Prostate gland (tissue), 2 donors: ENCODE measurements around the gene AHNAK. TPM values are rescaled to one million over a fixed set of nuclear protein-coding genes. Genes with fewer than 3 reads are reported as not detected.

Source experiments
- DNase-seq: peaks from one replicate; pipeline ENCODE4 v3.0.0-alpha.2; 2019; ENCODE audit warnings: low spot score
- H3K27ac ChIP-seq, 2 donors: fragments of 200-600 bp; sonication (generic); 2 replicates each; pipeline ENCODE4 v1.5.1; 2017 to 2019
- H3K27me3 ChIP-seq: fragments of 200-600 bp; sonication (generic); replicated peaks from 2 replicates; pipeline ENCODE4 v1.5.1; 2019; ENCODE audit not compliant: insufficient read depth
- H3K36me3 ChIP-seq, 2 donors: fragments of 200-600 bp; sonication (generic); 1 replicate in 1 of 2; 2 replicates in 1 of 2; pipeline versions ENCODE4 v1.5.1 to v1.8.1; 2017 to 2019
- H3K4me1 ChIP-seq: fragments of 200-600 bp; sonication (generic); replicated peaks from 2 replicates; pipeline ENCODE4 v1.5.1; 2019
- H3K4me3 ChIP-seq, 2 donors: fragments of 200-600 bp; sonication (generic); 2 replicates each; pipeline ENCODE4 v1.5.1; 2017 to 2019
- H3K9me3 ChIP-seq: fragments of 200-600 bp; sonication (generic); 2 replicates; pipeline ENCODE4 v1.5.1; 2017
- POLR2A ChIP-seq: fragments of 450-650 bp; IDR thresholded peaks from one replicate; pipeline ENCODE4 v1.6.1; 2016; ENCODE audit warnings: antibody characterized with exemption, mild to moderate bottlenecking
- POLR2AphosphoS5 ChIP-seq: sonication (generic); formaldehyde crosslinking; IDR thresholded peaks from one replicate; pipeline ENCODE4 v1.6.1; 2017; ENCODE audit warnings: antibody characterized with exemption
- WGBS: methylation state at CpG from one replicate; pipeline ENCODE4 v1.1.5; 2018; 5-methylcytosine and 5-hydroxymethylcytosine counted together
- intact Hi-C: fragments of 100-400 bp; cut with DNase I; formaldehyde crosslinking; loops from one replicate; pipeline ENCODE4 v1.14.2; 2022
- total RNA-seq, 2 donors: library from RNA; depleted of rRNA; stranded (reverse); fragments of >200 nt; gene quantifications; one replicate each; pipeline ENCODE4 v1.1.0, GENCODE V29; 2016
- TF ChIP-seq, protein P1 (sequence below), 4 experiments: fragments of 200-600 bp in 2 of 4; fragments of 450-650 bp in 2 of 4; sonication (generic) in 2 of 4; IDR thresholded peaks; 1 replicate in 3 of 4; 2 replicates in 1 of 4; pipeline ENCODE4 v1.5.1; 2016 to 2019; ENCODE audit warnings: antibody characterized with exemption in 4 of 4, mild to moderate bottlenecking in 2 of 4, moderate library complexity in 2 of 4

The AHNAK gene
- total RNA-seq, 2 donors from 2014 or later = 367 to 434 TPM

DNA sequence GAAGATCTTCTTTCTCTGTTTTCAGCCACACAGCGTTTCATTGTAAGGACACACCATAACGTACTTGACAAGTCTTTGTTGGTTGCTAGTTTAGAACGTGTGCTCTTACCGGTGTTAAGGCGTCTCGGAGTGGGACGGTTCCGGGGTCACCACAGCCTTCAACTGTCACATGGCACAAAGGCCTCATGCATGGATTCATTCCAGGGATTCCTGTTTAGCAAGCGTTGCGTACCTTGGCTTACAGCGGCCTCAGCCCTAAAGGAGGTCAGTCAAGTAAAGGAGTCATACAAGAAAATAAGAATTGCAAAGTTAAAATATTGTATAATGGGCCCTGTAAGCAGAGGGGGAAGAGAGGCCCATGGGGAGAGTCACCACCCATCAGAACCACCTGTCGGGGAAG lies 130.0 kb downstream of the AHNAK start:
- DNase-seq = no peak
- intact Hi-C loops = no loop called here
- Histone ChIP-seq H3K27ac (no peak overlapping the region), H3K9me3 (no peaks in the 10 kb centered on the region), H3K4me1 (no peaks in the 10 kb centered on the region), H3K4me3 (no peak overlapping the region), H3K27me3 (no peaks in the 10 kb centered on the region), H3K36me3 (no peaks in the 10 kb centered on the region)
- WGBS = 84% methylated on average over 12 of the region's 12 CpGs
- no peak for TF ChIP-seq POLR2AphosphoS5
- no peak for TF ChIP-seq POLR2A
- TF ChIP-seq, protein P1, sequence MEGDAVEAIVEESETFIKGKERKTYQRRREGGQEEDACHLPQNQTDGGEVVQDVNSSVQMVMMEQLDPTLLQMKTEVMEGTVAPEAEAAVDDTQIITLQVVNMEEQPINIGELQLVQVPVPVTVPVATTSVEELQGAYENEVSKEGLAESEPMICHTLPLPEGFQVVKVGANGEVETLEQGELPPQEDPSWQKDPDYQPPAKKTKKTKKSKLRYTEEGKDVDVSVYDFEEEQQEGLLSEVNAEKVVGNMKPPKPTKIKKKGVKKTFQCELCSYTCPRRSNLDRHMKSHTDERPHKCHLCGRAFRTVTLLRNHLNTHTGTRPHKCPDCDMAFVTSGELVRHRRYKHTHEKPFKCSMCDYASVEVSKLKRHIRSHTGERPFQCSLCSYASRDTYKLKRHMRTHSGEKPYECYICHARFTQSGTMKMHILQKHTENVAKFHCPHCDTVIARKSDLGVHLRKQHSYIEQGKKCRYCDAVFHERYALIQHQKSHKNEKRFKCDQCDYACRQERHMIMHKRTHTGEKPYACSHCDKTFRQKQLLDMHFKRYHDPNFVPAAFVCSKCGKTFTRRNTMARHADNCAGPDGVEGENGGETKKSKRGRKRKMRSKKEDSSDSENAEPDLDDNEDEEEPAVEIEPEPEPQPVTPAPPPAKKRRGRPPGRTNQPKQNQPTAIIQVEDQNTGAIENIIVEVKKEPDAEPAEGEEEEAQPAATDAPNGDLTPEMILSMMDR (IDR thresholded peaks at IDR 0.05) = no peak

GRCh38 chr11:62413060-62413696 lies 133.4 kb downstream of the AHNAK start:
- intact Hi-C loops = no loop called here
- 64% methylated on average over 8 of the region's 8 CpGs for WGBS
- H3K27ac ChIP-seq = no peak overlapping the region

GRCh38 chr11:62411524-62411923 lies 135.1 kb downstream of the AHNAK start:
- 70% methylated on average over 5 of the region's 5 CpGs for WGBS
- no peak overlapping the region for H3K4me3 ChIP-seq
- no peak overlapping the region for H3K27ac ChIP-seq
- H3K36me3 ChIP-seq = no peaks in the 10 kb centered on the region
- no peak for DNase-seq
- no peaks in the 10 kb centered on the region for H3K4me1 ChIP-seq
- TF ChIP-seq POLR2A = no peak
- TF ChIP-seq, protein P1 (IDR thresholded peaks at IDR 0.05) = no peak
- no peak for TF ChIP-seq POLR2AphosphoS5
- intact Hi-C loops = no loop called here
- no peaks in the 10 kb centered on the region for H3K9me3 ChIP-seq
- no peaks in the 10 kb centered on the region for H3K27me3 ChIP-seq

More at GRCh38 chr11:62413060-62413696, 133.4 kb downstream of the AHNAK start:
- H3K9me3 ChIP-seq = no peaks in the 10 kb centered on the region
- TF ChIP-seq POLR2A (no peak), POLR2AphosphoS5 (no peak)
- TF ChIP-seq, protein P1 (IDR thresholded peaks at IDR 0.05) = no peak
- H3K27me3 ChIP-seq = no peaks in the 10 kb centered on the region
- no peak overlapping the region for H3K4me3 ChIP-seq
- no peak for DNase-seq
- no peaks in the 10 kb centered on the region for H3K36me3 ChIP-seq
- no peaks in the 10 kb centered on the region for H3K4me1 ChIP-seq

DNA sequence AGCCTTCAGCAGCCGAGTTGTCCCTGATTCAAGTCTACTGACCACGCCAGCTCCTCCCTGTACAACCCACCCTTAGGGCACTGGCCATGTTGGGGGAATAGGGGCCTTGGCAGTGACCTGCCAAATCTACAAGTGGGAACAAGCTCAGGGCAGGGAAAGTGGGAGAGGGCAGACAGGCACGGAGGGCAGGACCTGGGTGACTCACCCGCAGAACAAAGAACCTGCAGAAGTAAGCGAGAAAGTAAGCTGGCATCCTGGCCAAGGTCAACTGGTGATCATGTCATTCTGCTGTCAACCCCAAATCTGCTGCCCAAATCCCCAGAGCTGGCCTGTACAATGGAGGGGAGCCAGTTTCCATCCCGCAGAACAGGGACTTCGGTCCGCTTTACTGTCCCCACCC lies 135.6 kb downstream of the AHNAK start:
- 48% methylated on average over 8 of the region's 8 CpGs for WGBS
- Histone ChIP-seq H3K4me3 (no peak overlapping the region), H3K9me3 (no peaks in the 10 kb centered on the region), H3K36me3 (no peaks in the 10 kb centered on the region), H3K27ac (no peak overlapping the region), H3K27me3 (no peaks in the 10 kb centered on the region), H3K4me1 (no peaks in the 10 kb centered on the region)
- intact Hi-C loops = no loop called here
- no peak for DNase-seq
- TF ChIP-seq POLR2AphosphoS5 (no peak), POLR2A (no peak)
- TF ChIP-seq, protein P1 (IDR thresholded peaks at IDR 0.05) = no peak

- Histone ChIP-seq H3K9me3 (no peaks in the 10 kb centered on the region), H3K27me3 (no peaks in the 10 kb centered on the region), H3K4me3 (no peak overlapping the region), H3K36me3 (no peaks in the 10 kb centered on the region), H3K27ac (no peak overlapping the region), H3K4me1 (no peaks in the 10 kb centered on the region)
- 84% methylated on average over 8 of the region's 8 CpGs for WGBS
- no peak for DNase-seq
- intact Hi-C loops = no loop called here
- TF ChIP-seq, protein P1 (IDR thresholded peaks at IDR 0.05) = no peak
- TF ChIP-seq POLR2AphosphoS5 (no peak), POLR2A (no peak)
Measured at GRCh38 chr11:62409831-62410230, 136.8 kb downstream of the AHNAK start.
